B cell (primary cell): ENCODE results near the gene RAB7B.

Experiments used
- EZH2 ChIP-seq: IDR thresholded peaks from 2 replicates; pipeline ENCODE4 v1.6.1; 2012; ENCODE audit warnings: borderline replicate concordance, low read depth, mild to moderate bottlenecking, moderate library complexity, low read length; ENCODE audit not compliant: insufficient read depth, poor library complexity, severe bottlenecking
- TF ChIP-seq, protein P1 (sequence below): fragments of 200-600 bp; IDR thresholded peaks from one replicate; pipeline ENCODE4 v1.8.0; 2022; ENCODE audit warnings: antibody characterized with exemption, mild to moderate bottlenecking

GRCh38 chr1:205992218-205992882, 10.8 kb downstream of the RAB7B start:
- TF ChIP-seq EZH2: no peak
- TF ChIP-seq, protein P1, sequence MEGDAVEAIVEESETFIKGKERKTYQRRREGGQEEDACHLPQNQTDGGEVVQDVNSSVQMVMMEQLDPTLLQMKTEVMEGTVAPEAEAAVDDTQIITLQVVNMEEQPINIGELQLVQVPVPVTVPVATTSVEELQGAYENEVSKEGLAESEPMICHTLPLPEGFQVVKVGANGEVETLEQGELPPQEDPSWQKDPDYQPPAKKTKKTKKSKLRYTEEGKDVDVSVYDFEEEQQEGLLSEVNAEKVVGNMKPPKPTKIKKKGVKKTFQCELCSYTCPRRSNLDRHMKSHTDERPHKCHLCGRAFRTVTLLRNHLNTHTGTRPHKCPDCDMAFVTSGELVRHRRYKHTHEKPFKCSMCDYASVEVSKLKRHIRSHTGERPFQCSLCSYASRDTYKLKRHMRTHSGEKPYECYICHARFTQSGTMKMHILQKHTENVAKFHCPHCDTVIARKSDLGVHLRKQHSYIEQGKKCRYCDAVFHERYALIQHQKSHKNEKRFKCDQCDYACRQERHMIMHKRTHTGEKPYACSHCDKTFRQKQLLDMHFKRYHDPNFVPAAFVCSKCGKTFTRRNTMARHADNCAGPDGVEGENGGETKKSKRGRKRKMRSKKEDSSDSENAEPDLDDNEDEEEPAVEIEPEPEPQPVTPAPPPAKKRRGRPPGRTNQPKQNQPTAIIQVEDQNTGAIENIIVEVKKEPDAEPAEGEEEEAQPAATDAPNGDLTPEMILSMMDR: no peak
